ENCODE measurements around the gene ZFYVE1.

DNA sequence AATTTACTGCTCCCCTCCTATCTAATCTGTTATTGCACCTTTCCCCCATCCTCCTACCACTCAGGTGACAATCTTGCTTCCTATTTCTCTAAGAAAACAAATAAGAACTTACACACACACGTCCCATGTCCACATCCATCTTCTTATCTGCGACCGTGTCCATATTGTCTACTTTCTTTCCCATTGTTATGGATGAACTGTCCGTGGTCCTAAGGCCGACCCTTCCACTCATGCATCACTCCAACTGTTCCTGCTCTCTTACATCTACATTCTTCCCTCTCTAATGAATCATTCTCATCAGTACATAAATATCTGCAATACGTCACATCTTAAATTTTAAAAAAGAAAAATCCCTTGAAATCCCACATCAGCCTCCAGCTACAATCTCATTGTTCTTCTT lies 30.0 kb downstream of the ZFYVE1 start:
- TF ChIP-seq, protein P1, sequence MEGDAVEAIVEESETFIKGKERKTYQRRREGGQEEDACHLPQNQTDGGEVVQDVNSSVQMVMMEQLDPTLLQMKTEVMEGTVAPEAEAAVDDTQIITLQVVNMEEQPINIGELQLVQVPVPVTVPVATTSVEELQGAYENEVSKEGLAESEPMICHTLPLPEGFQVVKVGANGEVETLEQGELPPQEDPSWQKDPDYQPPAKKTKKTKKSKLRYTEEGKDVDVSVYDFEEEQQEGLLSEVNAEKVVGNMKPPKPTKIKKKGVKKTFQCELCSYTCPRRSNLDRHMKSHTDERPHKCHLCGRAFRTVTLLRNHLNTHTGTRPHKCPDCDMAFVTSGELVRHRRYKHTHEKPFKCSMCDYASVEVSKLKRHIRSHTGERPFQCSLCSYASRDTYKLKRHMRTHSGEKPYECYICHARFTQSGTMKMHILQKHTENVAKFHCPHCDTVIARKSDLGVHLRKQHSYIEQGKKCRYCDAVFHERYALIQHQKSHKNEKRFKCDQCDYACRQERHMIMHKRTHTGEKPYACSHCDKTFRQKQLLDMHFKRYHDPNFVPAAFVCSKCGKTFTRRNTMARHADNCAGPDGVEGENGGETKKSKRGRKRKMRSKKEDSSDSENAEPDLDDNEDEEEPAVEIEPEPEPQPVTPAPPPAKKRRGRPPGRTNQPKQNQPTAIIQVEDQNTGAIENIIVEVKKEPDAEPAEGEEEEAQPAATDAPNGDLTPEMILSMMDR (IDR thresholded peaks at IDR 0.05): no peak
- no peak for TF ChIP-seq POLR2A (IDR thresholded peaks at IDR 0.05)

Measured in heart left ventricle (tissue), 13 donors.